HCT116 (cell line): ENCODE data around the gene FRRS1L. TPM values are rescaled to one million over a fixed set of nuclear protein-coding genes. Genes with fewer than 3 reads are reported as not detected.
A peak's percentile ranks its signal among the peaks of the same experiment; 100 is the strongest.

Experiments
- ATAC-seq: fragments of 200-7000 bp; cut with Tn5 transposase; 2 replicates; pipeline ENCODE4 v1.9.1; 2020; ENCODE audit warnings: mild to moderate bottlenecking, moderate library complexity
- BruUV-seq: library from RNA; stranded (reverse); fragments of 400-500 nt; replicated peaks from 2 replicates; lab custom pipeline; 2021; lab: Mats Ljungman, UMichigan
- CTCF ChIA-PET: fragments of 300-600 bp; sonication (Branson Sonifier 250); formaldehyde crosslinking; loops from one replicate; lab custom pipeline; 2021; ENCODE audit warnings: antibody characterized with exemption; lab: Charles Lee
- POLR2A ChIA-PET: fragments of 300-600, 350-600 bp; sonication (Branson Sonifier 250); formaldehyde crosslinking; loops from one replicate; lab custom pipeline; 2021; ENCODE audit warnings: antibody characterized with exemption; lab: Charles Lee
- RAD21 ChIA-PET, 2 experiments: fragments of 300-600 bp; sonication (Branson Sonifier 250); formaldehyde crosslinking; loops; one replicate each; lab custom pipeline; 2023; ENCODE audit warnings: low total read pairs in 2 of 2; ENCODE audit not compliant: uncharacterized antibody in 2 of 2, unreplicated experiment in 2 of 2, low non-redundant PET in 1 of 2; lab: Charles Lee
- DNase-seq: peaks from one replicate; pipeline ENCODE4 v3.0.0-alpha.2; 2010; ENCODE audit warnings: low read depth, low spot score
- H2AFZ ChIP-seq: fragments of 200-600 bp; shearing (Covaris generic), sonication (generic); 2 replicates; pipeline ENCODE4 v1.6.1; 2017; ENCODE audit warnings: low read depth, mixed run types, mixed read lengths, antibody characterized with exemption, low read length; ENCODE audit not compliant: poor library complexity, severe bottlenecking
- H3K27ac ChIP-seq: 2 replicates; pipeline ENCODE4 v1.5.1; 2012; ENCODE audit warnings: low read depth, low read length
- H3K27me3 ChIP-seq: fragments of 200-600 bp; sonication (generic); 2 replicates; pipeline ENCODE4 v1.6.1; 2016; ENCODE audit warnings: mixed run types, low read length, mixed read lengths; ENCODE audit not compliant: insufficient read depth
- H3K36me3 ChIP-seq, 2 experiments: fragments of 200-500 bp in 1 of 2; fragments of 200-600 bp in 1 of 2; sonication (Bioruptor generic) in 1 of 2; sonication (generic) in 1 of 2; 2 replicates each; pipeline versions ENCODE4 v1.5.1 to v1.6.1; 2014 to 2016; ENCODE audit warnings: low read length in 2 of 2, inconsistent platforms in 1 of 2, mixed read lengths in 1 of 2, mixed run types in 1 of 2; ENCODE audit not compliant: insufficient read depth in 2 of 2, control insufficient read depth in 1 of 2
- H3K4me1 ChIP-seq, 2 experiments: fragments of 200-600 bp in 1 of 2; sonication (generic) in 1 of 2; 2 replicates each; pipeline versions ENCODE4 v1.5.1 to v1.6.1; 2012 to 2017; ENCODE audit warnings: low read length in 2 of 2, inconsistent platforms in 1 of 2, mild to moderate bottlenecking in 1 of 2, mixed read lengths in 1 of 2, mixed run types in 1 of 2, moderate library complexity in 1 of 2; ENCODE audit not compliant: insufficient read depth in 2 of 2, control insufficient read depth in 1 of 2
- H3K4me2 ChIP-seq: fragments of 200-600 bp; sonication (generic); 2 replicates; pipeline ENCODE4 v1.6.1; 2017; ENCODE audit warnings: mixed run types, low read length, mixed read lengths
- H3K4me3 ChIP-seq, 2 experiments: fragments of 200-600 bp in 1 of 2; sonication (generic) in 1 of 2; replicated peaks in 1 of 2; 2 replicates each; pipeline ENCODE4 v1.5.1; 2011 to 2016; ENCODE audit warnings: low read length in 2 of 2, control low read depth in 1 of 2, low read depth in 1 of 2, mild to moderate bottlenecking in 1 of 2, mixed read lengths in 1 of 2, mixed run types in 1 of 2
- H3K79me2 ChIP-seq: fragments of 200-600 bp; sonication (generic); 2 replicates; pipeline ENCODE4 v1.6.1; 2017; ENCODE audit warnings: mild to moderate bottlenecking, mixed run types, low read length, moderate library complexity, mixed read lengths; ENCODE audit not compliant: insufficient read depth
- H3K9ac ChIP-seq: fragments of 200-600 bp; sonication (generic); 2 replicates; pipeline ENCODE4 v1.6.1; 2016; ENCODE audit warnings: low read length, mixed read lengths
- H3K9me2 ChIP-seq: fragments of 200-600 bp; sonication (generic), shearing (Covaris generic); 2 replicates; pipeline ENCODE4 v1.6.1; 2017; ENCODE audit warnings: mixed run types, mild to moderate bottlenecking, moderate library complexity; ENCODE audit not compliant: insufficient read depth
- H3K9me3 ChIP-seq, 2 experiments: fragments of 200-500 bp in 1 of 2; fragments of 200-600 bp in 1 of 2; sonication (Bioruptor generic) in 1 of 2; sonication (generic) in 1 of 2; 2 replicates each; pipeline ENCODE4 v1.6.1; 2014 to 2017; ENCODE audit warnings: low read length in 2 of 2, mixed read lengths in 2 of 2, inconsistent platforms in 1 of 2, low read depth in 1 of 2, mild to moderate bottlenecking in 1 of 2, mixed run types in 1 of 2, moderate library complexity in 1 of 2; ENCODE audit not compliant: control insufficient read depth in 1 of 2, insufficient read depth in 1 of 2
- H4K20me1 ChIP-seq: fragments of 200-600 bp; sonication (generic), shearing (Covaris generic); 2 replicates; pipeline ENCODE4 v1.6.1; 2017; ENCODE audit warnings: mixed run types, mild to moderate bottlenecking, moderate library complexity; ENCODE audit not compliant: insufficient read depth
- CBX3 ChIP-seq: IDR thresholded peaks from 2 replicates; pipeline ENCODE4 v1.6.1; 2012; ENCODE audit warnings: low read depth
- CEBPB ChIP-seq: IDR thresholded peaks from 2 replicates; pipeline ENCODE4 v1.6.1; 2012; ENCODE audit warnings: low read depth
- EZH2phosphoT487 ChIP-seq: fragments of 200-600 bp; IDR thresholded peaks from 2 replicates; pipeline ENCODE4 v1.6.1; 2018; ENCODE audit warnings: antibody characterized with exemption, borderline replicate concordance
- JUND ChIP-seq: IDR thresholded peaks from 2 replicates; pipeline ENCODE4 v1.6.1; 2012
- POLR2A ChIP-seq: IDR thresholded peaks from 2 replicates; pipeline ENCODE4 v1.7.0; 2011; ENCODE audit warnings: borderline replicate concordance; ENCODE audit not compliant: insufficient read depth, insufficient read length; ENCODE audit errors: extremely low read depth
- SIN3A ChIP-seq: IDR thresholded peaks from 2 replicates; pipeline ENCODE4 v1.6.1; 2012; ENCODE audit warnings: low read depth
- SP1 ChIP-seq: IDR thresholded peaks from 2 replicates; pipeline ENCODE4 v1.6.1; 2012; ENCODE audit warnings: low read depth
- SRF ChIP-seq: IDR thresholded peaks from 2 replicates; pipeline ENCODE4 v1.6.1; 2012; ENCODE audit warnings: low read depth
- TCF7L2 ChIP-seq: IDR thresholded peaks from 2 replicates; pipeline ENCODE4 v1.7.0; 2011; ENCODE audit warnings: borderline replicate concordance, inconsistent platforms; ENCODE audit not compliant: insufficient read depth, insufficient read length; ENCODE audit errors: extremely low read depth
- ZBTB33 ChIP-seq: IDR thresholded peaks from 2 replicates; pipeline ENCODE4 v1.6.1; 2011; ENCODE audit warnings: mild to moderate bottlenecking, low read length, moderate library complexity; ENCODE audit not compliant: insufficient replicate concordance; ENCODE audit errors: extremely low read depth
- ZNF274 ChIP-seq: fragments of 200-500 bp; sonication (Bioruptor generic); IDR thresholded peaks from 2 replicates; pipeline ENCODE4 v1.6.1; 2014; ENCODE audit warnings: mild to moderate bottlenecking, low read depth, low read length, inconsistent platforms
- intact Hi-C: fragments of 100-400 bp; cut with micrococcal nuclease; formaldehyde crosslinking; loops from 2 replicates; pipeline ENCODE4 v1.10.0; 2022
- total RNA-seq: library from RNA; stranded (reverse); gene quantifications from one replicate; pipeline ENCODE4 v1.2.1, GENCODE V29; 2021; ENCODE audit not compliant: unreplicated experiment
- TF ChIP-seq, protein P1 (sequence below), 3 experiments: fragments of 200-600 bp in 1 of 3; sonication (generic) in 1 of 3; IDR thresholded peaks in 2 of 3; conservative IDR thresholded peaks in 1 of 3; 2 replicates each; pipeline ENCODE4 v1.5.1; 2012 to 2017; ENCODE audit warnings: low read depth in 2 of 3, low read length in 2 of 3, antibody characterized with exemption in 1 of 3, borderline replicate concordance in 1 of 3, control low read depth in 1 of 3, mild to moderate bottlenecking in 1 of 3, mixed read lengths in 1 of 3, mixed run types in 1 of 3, moderate library complexity in 1 of 3; ENCODE audit not compliant: insufficient read depth in 1 of 3

The FRRS1L gene
- total RNA-seq, 1 experiment from 2014 or later: not detected

- TF ChIP-seq, protein P1, sequence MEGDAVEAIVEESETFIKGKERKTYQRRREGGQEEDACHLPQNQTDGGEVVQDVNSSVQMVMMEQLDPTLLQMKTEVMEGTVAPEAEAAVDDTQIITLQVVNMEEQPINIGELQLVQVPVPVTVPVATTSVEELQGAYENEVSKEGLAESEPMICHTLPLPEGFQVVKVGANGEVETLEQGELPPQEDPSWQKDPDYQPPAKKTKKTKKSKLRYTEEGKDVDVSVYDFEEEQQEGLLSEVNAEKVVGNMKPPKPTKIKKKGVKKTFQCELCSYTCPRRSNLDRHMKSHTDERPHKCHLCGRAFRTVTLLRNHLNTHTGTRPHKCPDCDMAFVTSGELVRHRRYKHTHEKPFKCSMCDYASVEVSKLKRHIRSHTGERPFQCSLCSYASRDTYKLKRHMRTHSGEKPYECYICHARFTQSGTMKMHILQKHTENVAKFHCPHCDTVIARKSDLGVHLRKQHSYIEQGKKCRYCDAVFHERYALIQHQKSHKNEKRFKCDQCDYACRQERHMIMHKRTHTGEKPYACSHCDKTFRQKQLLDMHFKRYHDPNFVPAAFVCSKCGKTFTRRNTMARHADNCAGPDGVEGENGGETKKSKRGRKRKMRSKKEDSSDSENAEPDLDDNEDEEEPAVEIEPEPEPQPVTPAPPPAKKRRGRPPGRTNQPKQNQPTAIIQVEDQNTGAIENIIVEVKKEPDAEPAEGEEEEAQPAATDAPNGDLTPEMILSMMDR (IDR thresholded peaks at IDR 0.05 in 2 of 3, conservative IDR thresholded peaks at IDR 0.05 in 1 of 3; ENCODE audit: borderline replicate concordance in 1 of 3, insufficient read depth in 1 of 3, low read depth in 2 of 3, low read length in 2 of 3): peak; percentile 55 to 71 (median 66)
- no peak for TF ChIP-seq EZH2phosphoT487
- TF ChIP-seq CBX3: peak; percentile 39; the same call in 1 of the 2 replicates
- no peak for TF ChIP-seq TCF7L2
- TF ChIP-seq ZNF274: no peak
- TF ChIP-seq CEBPB: no peak
These were observed 16.1 kb upstream of the FRRS1L start (continued) for GRCh38 chr9:109182940-109183798.

- RAD21 ChIA-PET: interaction anchor here in 1 of 2 experiments (1.0 kb wide), 1 partner anchor 134 kb away, joined by 5 read pairs; no protein-coding TSS in a partner anchor
- Histone ChIP-seq H3K9ac (no peak overlapping the region), H3K4me3 (no peak overlapping the region), H3K4me2 (no peak overlapping the region), H3K27me3 (no peaks in the 10 kb centered on the region), H3K9me2 (no peaks in the 10 kb centered on the region), H2AFZ (no peak overlapping the region), H3K79me2 (no peaks in the 10 kb centered on the region), H4K20me1 (no peaks in the 10 kb centered on the region), H3K36me3 (no peaks in the 10 kb centered on the region), H3K9me3 (no peaks in the 10 kb centered on the region), H3K4me1 (peaks cover 0 to 10% of the 10 kb centered on the region in 2 experiments; a peak in 1 of 4 replicates), H3K27ac (no peak overlapping the region)
- no peak for DNase-seq
- intact Hi-C loops: loop anchor here (2.0 kb wide), 1 partner anchor 138 kb away; the partner anchor contains the start of gene EPB41L4B
- CTCF ChIA-PET: interaction anchor here (0.7 to 2.1 kb wide), 21 partner anchors 9 to 287 kb away, joined by 3 to 18 read pairs (median 4); no protein-coding TSS in a partner anchor
- no TSS peak for BruUV-seq
- POLR2A ChIA-PET: interaction anchor here (1.5 kb wide), 1 partner anchor 170 kb away, joined by 3 read pairs; no protein-coding TSS in a partner anchor
- no peak for TF ChIP-seq SIN3A
- no peak for TF ChIP-seq ZBTB33
- TF ChIP-seq SP1: no peak
- TF ChIP-seq POLR2A: no peak
- TF ChIP-seq ZNF274: no peak
- no peak for TF ChIP-seq JUND
- no peak for TF ChIP-seq SRF
- ATAC-seq: no peak
These were observed 15.5 kb upstream of the FRRS1L start for GRCh38 chr9:109182550-109182939.
